ENCODE results near the gene VSIG2. TPM values are rescaled to one million over a fixed set of nuclear protein-coding genes. Genes with fewer than 3 reads are reported as not detected.

VSIG2 gene
- total RNA-seq, 6 experiments from 2014 or later: 0.14 TPM; not detected in 5

DNA sequence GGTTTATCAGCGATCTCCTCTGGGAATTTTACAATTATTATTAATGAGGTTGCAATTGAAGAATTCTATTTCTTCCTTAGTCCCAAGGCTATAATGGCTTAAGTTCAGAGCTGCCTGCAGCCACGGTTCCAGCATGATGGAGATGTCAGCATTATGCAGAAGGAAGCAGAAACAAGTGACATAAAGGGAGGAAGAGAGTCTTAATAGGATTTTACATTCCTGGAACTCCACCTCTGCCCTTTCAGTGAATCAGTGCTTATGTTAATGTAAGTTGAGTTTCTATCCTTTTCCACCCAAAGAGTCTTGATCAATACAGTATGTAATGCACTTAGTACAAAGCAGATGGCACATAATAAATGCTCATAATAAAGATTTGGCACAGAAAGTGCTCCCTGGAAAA, 23.9 kb downstream of the VSIG2 start:
- no peak for DNase-seq
- peaks cover 16% of the 10 kb centered on the region for H3K4me1 Mint-ChIP-seq (ENCODE audit: low read depth)
- no peak overlapping the region for H3K4me3 Mint-ChIP-seq
- H3K27me3 Mint-ChIP-seq (ENCODE audit: insufficient read depth): peaks cover 33% of the 10 kb centered on the region
- TF ChIP-seq, protein P1, sequence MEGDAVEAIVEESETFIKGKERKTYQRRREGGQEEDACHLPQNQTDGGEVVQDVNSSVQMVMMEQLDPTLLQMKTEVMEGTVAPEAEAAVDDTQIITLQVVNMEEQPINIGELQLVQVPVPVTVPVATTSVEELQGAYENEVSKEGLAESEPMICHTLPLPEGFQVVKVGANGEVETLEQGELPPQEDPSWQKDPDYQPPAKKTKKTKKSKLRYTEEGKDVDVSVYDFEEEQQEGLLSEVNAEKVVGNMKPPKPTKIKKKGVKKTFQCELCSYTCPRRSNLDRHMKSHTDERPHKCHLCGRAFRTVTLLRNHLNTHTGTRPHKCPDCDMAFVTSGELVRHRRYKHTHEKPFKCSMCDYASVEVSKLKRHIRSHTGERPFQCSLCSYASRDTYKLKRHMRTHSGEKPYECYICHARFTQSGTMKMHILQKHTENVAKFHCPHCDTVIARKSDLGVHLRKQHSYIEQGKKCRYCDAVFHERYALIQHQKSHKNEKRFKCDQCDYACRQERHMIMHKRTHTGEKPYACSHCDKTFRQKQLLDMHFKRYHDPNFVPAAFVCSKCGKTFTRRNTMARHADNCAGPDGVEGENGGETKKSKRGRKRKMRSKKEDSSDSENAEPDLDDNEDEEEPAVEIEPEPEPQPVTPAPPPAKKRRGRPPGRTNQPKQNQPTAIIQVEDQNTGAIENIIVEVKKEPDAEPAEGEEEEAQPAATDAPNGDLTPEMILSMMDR (IDR thresholded peaks at IDR 0.05): no peak
- H3K9me3 Mint-ChIP-seq: no peaks in the 10 kb centered on the region
- no peaks in the 10 kb centered on the region for H3K36me3 Mint-ChIP-seq (ENCODE audit: low read depth)
- no peak overlapping the region for H3K27ac Mint-ChIP-seq

DNA sequence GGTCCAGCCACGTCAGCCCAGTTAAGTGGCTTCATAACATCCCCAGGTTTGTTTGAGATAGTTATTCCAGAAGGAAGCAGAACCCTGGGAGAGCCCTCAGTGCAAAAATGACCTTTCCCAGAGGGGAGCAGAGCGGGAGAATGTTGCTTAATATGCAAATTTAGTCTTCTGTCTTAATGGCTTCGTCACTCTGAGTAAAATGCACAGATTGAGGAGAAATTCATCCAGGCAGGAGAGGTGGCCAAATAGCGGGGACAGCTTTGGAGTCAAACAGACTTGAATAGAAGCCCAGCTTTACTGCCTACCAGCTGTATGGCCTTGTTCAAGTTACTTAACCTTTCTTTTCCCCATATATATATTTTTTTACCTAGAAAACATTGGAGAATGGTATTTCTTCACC, 24.6 kb downstream of the VSIG2 start:
- Mint-ChIP-seq H3K27ac (no peak overlapping the region), H3K36me3 (ENCODE audit: low read depth) (no peaks in the 10 kb centered on the region), H3K27me3 (ENCODE audit: insufficient read depth) (peaks cover 40% of the 10 kb centered on the region), H3K9me3 (no peaks in the 10 kb centered on the region), H3K4me1 (ENCODE audit: low read depth) (peaks cover 16% of the 10 kb centered on the region), H3K4me3 (no peak overlapping the region)
- DNase-seq: no peak
- TF ChIP-seq, protein P1 (IDR thresholded peaks at IDR 0.05): no peak

DNA sequence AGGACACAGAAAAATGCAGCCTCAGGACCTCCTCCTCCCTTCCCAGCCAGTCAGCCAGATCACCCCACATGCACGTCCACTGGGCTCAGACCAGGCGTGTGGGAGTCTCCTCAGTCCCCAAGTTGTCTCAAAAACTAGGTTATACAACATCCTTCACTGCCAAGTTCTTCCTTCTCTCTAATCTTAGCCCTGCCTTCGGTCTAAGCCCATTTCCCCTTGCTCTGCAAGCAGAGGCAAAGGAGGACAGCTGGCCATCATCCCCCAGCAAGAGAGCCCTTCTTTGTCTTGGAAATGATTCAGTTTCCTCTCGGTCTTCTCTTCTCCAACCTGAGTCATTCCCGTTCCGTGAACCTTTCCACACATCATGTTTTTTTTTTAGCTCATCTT, 26.3 kb downstream of the VSIG2 start:
- H3K27me3 Mint-ChIP-seq (ENCODE audit: insufficient read depth): peaks cover 43% of the 10 kb centered on the region
- DNase-seq: no peak
- H3K9me3 Mint-ChIP-seq: no peaks in the 10 kb centered on the region
- TF ChIP-seq, protein P1 (IDR thresholded peaks at IDR 0.05): no peak
- H3K4me3 Mint-ChIP-seq: peak overlapping the region; percentile 60
- H3K27ac Mint-ChIP-seq: no peak overlapping the region
- no peaks in the 10 kb centered on the region for H3K36me3 Mint-ChIP-seq (ENCODE audit: low read depth)
- peaks cover 16% of the 10 kb centered on the region for H3K4me1 Mint-ChIP-seq (ENCODE audit: low read depth)

DNA sequence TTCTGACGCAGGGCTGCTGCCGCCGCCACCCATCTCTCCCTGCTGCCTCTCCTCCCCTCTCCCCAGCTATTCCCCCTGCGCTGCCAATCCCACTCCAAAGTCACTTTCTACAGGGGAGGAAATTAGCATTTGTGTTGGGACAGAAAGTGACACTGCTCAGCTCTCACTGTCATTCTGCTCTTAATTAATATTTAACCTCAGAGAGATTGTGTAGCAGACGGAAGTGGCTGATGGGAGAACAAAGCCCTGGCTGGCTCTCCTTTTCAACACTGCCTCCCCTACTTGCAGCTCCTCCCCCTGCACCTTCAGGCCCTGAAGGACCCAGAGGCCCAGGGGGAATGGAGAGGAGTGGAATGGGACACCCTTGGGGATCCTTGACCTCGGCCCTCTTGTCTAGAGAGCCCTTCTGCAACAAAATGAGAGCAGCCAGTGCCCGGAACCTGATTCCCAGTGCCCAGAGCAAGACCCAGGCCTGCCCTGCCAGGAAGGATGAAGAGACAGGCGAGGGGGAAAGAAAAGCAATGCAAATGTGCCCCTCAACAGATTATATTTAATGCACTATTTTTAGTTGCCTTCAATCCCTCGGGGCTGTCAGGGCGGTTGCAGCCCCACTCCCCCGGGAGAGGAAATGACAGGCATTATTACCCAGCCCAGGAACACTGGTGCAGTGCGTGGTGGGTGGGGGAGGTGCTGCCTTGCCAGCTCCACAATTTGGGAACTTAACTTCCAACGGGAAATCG, 26.9 kb downstream of the VSIG2 start:
- no peak for DNase-seq
- H3K27me3 Mint-ChIP-seq (ENCODE audit: insufficient read depth): peaks cover 44% of the 10 kb centered on the region
- H3K9me3 Mint-ChIP-seq: no peaks in the 10 kb centered on the region
- TF ChIP-seq, protein P1 (IDR thresholded peaks at IDR 0.05): no peak
- H3K27ac Mint-ChIP-seq: no peak overlapping the region
- no peaks in the 10 kb centered on the region for H3K36me3 Mint-ChIP-seq (ENCODE audit: low read depth)
- H3K4me1 Mint-ChIP-seq (ENCODE audit: low read depth): peaks cover 16% of the 10 kb centered on the region
- H3K4me3 Mint-ChIP-seq: no peak overlapping the region

DNA sequence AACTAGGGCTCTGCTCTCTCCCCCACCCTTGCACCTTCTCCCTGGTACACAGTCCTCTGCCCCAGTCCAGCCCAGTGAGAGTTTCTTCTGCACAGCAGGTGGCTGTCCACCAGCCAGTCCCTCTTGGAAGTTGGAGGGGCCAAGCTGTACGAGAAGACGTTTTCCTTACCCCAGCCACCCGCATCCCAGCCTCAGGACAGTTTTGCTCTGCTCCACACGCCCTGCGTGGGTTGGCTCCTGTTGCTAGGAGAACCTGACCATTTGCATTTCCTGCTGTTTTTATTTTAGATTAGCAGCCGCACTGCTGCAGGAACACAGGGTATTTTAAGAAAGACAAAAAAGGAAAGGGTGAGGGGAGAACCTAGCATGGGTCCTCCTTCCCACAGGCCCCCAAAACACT, 29.9 kb downstream of the VSIG2 start:
- Mint-ChIP-seq H3K36me3 (ENCODE audit: low read depth) (no peaks in the 10 kb centered on the region), H3K4me3 (no peak overlapping the region), H3K27ac (no peak overlapping the region), H3K4me1 (ENCODE audit: low read depth) (peaks cover 25% of the 10 kb centered on the region), H3K27me3 (ENCODE audit: insufficient read depth) (peaks cover 58% of the 10 kb centered on the region), H3K9me3 (no peaks in the 10 kb centered on the region)
- no peak for DNase-seq
- TF ChIP-seq, protein P1 (IDR thresholded peaks at IDR 0.05): no peak
